CD4-positive, alpha-beta T cell (primary cell): ENCODE results near the gene PARP16. TPM values are rescaled to one million over a fixed set of nuclear protein-coding genes. Genes with fewer than 3 reads are reported as not detected.
"Not testable (repeated sequence)": the region's sequence is repeated elsewhere in the genome, so short reads cannot be mapped to it uniquely, and the experiment has no call there.

Experiments used
- ATAC-seq: fragments of 200-7000 bp; cut with Tn5 transposase; one replicate; pipeline ENCODE4 v1.10.0; 2022; ENCODE audit warnings: mild to moderate bottlenecking; ENCODE audit not compliant: poor library complexity
- CTCF ChIA-PET: fragments of 350-600 bp; sonication (Branson Sonifier 250); formaldehyde crosslinking; loops from one replicate; lab custom pipeline; 2021; ENCODE audit warnings: antibody characterized with exemption, inconsistent platforms; lab: Charles Lee
- POLR2A ChIA-PET: fragments of 350-600 bp; sonication (Branson Sonifier 250); formaldehyde crosslinking; loops from one replicate; lab custom pipeline; 2021; ENCODE audit warnings: antibody characterized with exemption, inconsistent platforms; lab: Charles Lee
- DNase-seq, 14 experiments: peaks; one replicate each; pipeline ENCODE4 v3.0.0-alpha.2; 2013 to 2020; ENCODE audit warnings: mixed read lengths in 2 of 14
- H3K27ac ChIP-seq, 2 donors: one replicate each; pipeline versions ENCODE4 v1.5.1 to v1.7.0; 2013; ENCODE audit warnings: low read length in 2 of 2, low read depth in 1 of 2, mild to moderate bottlenecking in 1 of 2
- H3K27me3 ChIP-seq, 2 experiments: 1 replicate in 1 of 2; 2 replicates in 1 of 2; pipeline versions ENCODE4 v1.6.1 to v1.7.0; 2013; ENCODE audit warnings: low read length in 2 of 2, control low read depth in 1 of 2, mild to moderate bottlenecking in 1 of 2, moderate library complexity in 1 of 2; ENCODE audit not compliant: insufficient read depth in 2 of 2, control insufficient read depth in 1 of 2
- H3K36me3 ChIP-seq: one replicate; pipeline ENCODE4 v1.6.1; 2013; ENCODE audit warnings: low read length, control low read depth; ENCODE audit not compliant: insufficient read depth
- H3K4me1 ChIP-seq: one replicate; pipeline ENCODE4 v1.6.1; 2013; ENCODE audit warnings: low read length, control low read depth; ENCODE audit not compliant: insufficient read depth
- H3K4me3 ChIP-seq: one replicate; pipeline ENCODE4 v1.5.1; 2013; ENCODE audit warnings: mild to moderate bottlenecking, low read length, moderate library complexity
- H3K9me3 ChIP-seq, 2 experiments: 1 replicate in 1 of 2; 2 replicates in 1 of 2; pipeline versions ENCODE4 v1.6.1 to v1.7.0; 2013; ENCODE audit warnings: low read length in 2 of 2, mild to moderate bottlenecking in 2 of 2, control low read depth in 1 of 2, moderate library complexity in 1 of 2; ENCODE audit not compliant: control insufficient read depth in 1 of 2, insufficient read depth in 1 of 2
- H3K27ac Mint-ChIP-seq: one replicate; pipeline ENCODE4 v1.8.0; 2020; ENCODE audit warnings: mixed read lengths
- H3K27me3 Mint-ChIP-seq: one replicate; pipeline ENCODE4 v1.8.0; 2021; ENCODE audit warnings: mixed read lengths
- H3K36me3 Mint-ChIP-seq: one replicate; pipeline ENCODE4 v1.8.0; 2021; ENCODE audit warnings: low read depth, mixed read lengths
- H3K4me1 Mint-ChIP-seq: one replicate; pipeline ENCODE4 v1.8.0; 2021; ENCODE audit warnings: low read depth, mixed read lengths
- H3K4me3 Mint-ChIP-seq: one replicate; pipeline ENCODE4 v1.8.0; 2020; ENCODE audit warnings: mild to moderate bottlenecking, mixed read lengths
- H3K9me3 Mint-ChIP-seq: one replicate; pipeline ENCODE4 v1.8.0; 2020; ENCODE audit warnings: mixed read lengths
- CTCF ChIP-seq: fragments of 200-600 bp; IDR thresholded peaks from one replicate; pipeline ENCODE4 v1.8.0; 2022; ENCODE audit warnings: antibody characterized with exemption, mild to moderate bottlenecking
- intact Hi-C, 2 experiments: fragments of 100-400 bp; cut with DNase I in 1 of 2; cut with micrococcal nuclease in 1 of 2; formaldehyde crosslinking; loops; one replicate each; pipeline versions ENCODE4 v1.15.1 to v1.9.0; 2023 to 2025; cut with DNase I, micrococcal nuclease
- total RNA-seq, 174 experiments: library from RNA in 2 of 174; stranded (reverse) in 2 of 174; gene quantifications; one replicate each; pipeline ENCODE4 v1.2.3 and lab custom pipeline; 2021 to 2026

Gene PARP16
- total RNA-seq, 2 experiments from 2014 or later = 11.3 to 12.9 TPM

GRCh38 chr15:65232520-65232919 lies 54.2 kb downstream of the PARP16 start:
- H3K27ac Mint-ChIP-seq = no peak overlapping the region
- Histone ChIP-seq H3K36me3 (no peaks in the 10 kb centered on the region), H3K4me3 (no peak overlapping the region), H3K4me1 (no peaks in the 10 kb centered on the region), H3K27ac (no peak overlapping the region), H3K27me3 (no peaks in the 10 kb centered on the region), H3K9me3 (no peaks in the 10 kb centered on the region)
- no peaks in the 10 kb centered on the region for H3K9me3 Mint-ChIP-seq
- ATAC-seq (no peak), DNase-seq (no peak)
- ChIA-PET CTCF (no interaction called here), POLR2A (no interaction called here)
- intact Hi-C loops = no loop called here
- H3K36me3 Mint-ChIP-seq = no peaks in the 10 kb centered on the region
- no peak for TF ChIP-seq CTCF
- H3K27me3 Mint-ChIP-seq = no peaks in the 10 kb centered on the region
- no peaks in the 10 kb centered on the region for H3K4me1 Mint-ChIP-seq
- H3K4me3 Mint-ChIP-seq = no peak overlapping the region

- Mint-ChIP-seq H3K4me3 (no peak overlapping the region), H3K27ac (no peak overlapping the region), H3K27me3 (no peaks in the 10 kb centered on the region), H3K4me1 (no peaks in the 10 kb centered on the region), H3K9me3 (no peaks in the 10 kb centered on the region), H3K36me3 (no peaks in the 10 kb centered on the region)
- no peak overlapping the region for H3K27ac ChIP-seq
- H3K4me3 ChIP-seq = no peak overlapping the region
- no peaks in the 10 kb centered on the region for H3K36me3 ChIP-seq
- TF ChIP-seq CTCF = no peak
- ChIA-PET POLR2A (no interaction called here), CTCF (no interaction called here)
- intact Hi-C loops = no loop called here
- DNase-seq (no peak), ATAC-seq (no peak)
- H3K4me1 ChIP-seq = no peaks in the 10 kb centered on the region
- no peaks in the 10 kb centered on the region for H3K27me3 ChIP-seq
- no peaks in the 10 kb centered on the region for H3K9me3 ChIP-seq
Observed at GRCh38 chr15:65231306-65231705, 55.4 kb downstream of the PARP16 start.

DNA sequence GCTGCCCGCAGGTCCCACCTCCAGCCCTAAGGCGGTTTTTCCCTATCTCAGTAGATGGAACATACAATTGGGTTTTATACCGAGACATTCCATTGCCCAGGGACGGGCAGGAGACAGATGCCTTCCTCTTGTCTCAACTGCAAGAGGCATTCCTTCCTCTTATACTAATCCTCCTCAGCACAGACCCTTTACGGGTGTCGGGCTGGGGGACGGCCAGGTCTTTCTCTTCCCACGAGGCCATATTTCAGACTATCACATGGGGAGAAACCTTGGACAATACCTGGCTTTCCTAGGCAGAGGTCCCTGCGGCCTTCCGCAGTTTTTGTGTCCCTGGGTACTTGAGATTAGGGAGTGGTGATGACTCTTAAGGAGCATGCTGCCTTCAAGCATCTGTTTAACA lies 59.8 kb downstream of the PARP16 start:
- POLR2A ChIA-PET, H3K4me1 Mint-ChIP-seq, H3K9me3 Mint-ChIP-seq, intact Hi-C loops, H3K9me3 ChIP-seq, H3K27ac Mint-ChIP-seq, DNase-seq, H3K27me3 ChIP-seq, H3K27me3 Mint-ChIP-seq, H3K36me3 ChIP-seq, H3K4me1 ChIP-seq, H3K4me3 ChIP-seq, ATAC-seq, H3K4me3 Mint-ChIP-seq, H3K27ac ChIP-seq, H3K36me3 Mint-ChIP-seq, CTCF ChIA-PET: not testable (repeated sequence)

DNA sequence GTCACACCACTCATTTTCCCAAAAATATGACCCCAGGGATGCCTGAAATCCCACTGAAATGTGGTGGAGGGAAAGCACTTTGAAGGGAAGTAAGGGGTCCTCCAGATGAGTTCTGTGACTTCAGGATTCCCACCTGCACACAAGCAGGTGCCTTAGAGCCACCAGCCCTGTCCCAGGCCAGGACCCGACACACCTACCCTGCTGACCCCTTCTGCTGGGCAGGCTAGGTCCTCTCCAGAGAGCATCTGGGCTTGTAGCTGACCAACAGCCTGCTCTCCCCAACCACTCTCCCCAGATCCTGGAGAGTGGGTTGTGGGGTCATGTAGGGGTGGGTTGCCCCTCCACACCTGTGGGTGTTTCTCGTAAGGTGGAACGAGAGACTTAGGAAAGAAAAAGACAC lies 60.5 kb downstream of the PARP16 start:
- Histone ChIP-seq H3K9me3 (no peaks in the 10 kb centered on the region), H3K4me3 (no peak overlapping the region), H3K4me1 (no peaks in the 10 kb centered on the region), H3K27me3 (no peaks in the 10 kb centered on the region), H3K27ac (no peak overlapping the region), H3K36me3 (no peaks in the 10 kb centered on the region)
- no peak for DNase-seq
- Mint-ChIP-seq H3K4me1 (no peaks in the 10 kb centered on the region), H3K9me3 (no peaks in the 10 kb centered on the region), H3K4me3 (no peak overlapping the region), H3K27ac (no peak overlapping the region), H3K36me3 (no peaks in the 10 kb centered on the region), H3K27me3 (no peaks in the 10 kb centered on the region)
- intact Hi-C loops = no loop called here
- ATAC-seq = no peak
- CTCF ChIA-PET = interaction anchor here (1.1 kb wide), 1 partner anchor 48 kb away, joined by 3 read pairs; no protein-coding TSS in a partner anchor
- no peak for TF ChIP-seq CTCF
- POLR2A ChIA-PET = interaction anchor here (0.6 kb wide), 1 partner anchor 9 kb away, joined by 3 read pairs; no protein-coding TSS in a partner anchor
